HCT116 (cell line): Measurements from ENCODE around the gene B4GALT4. TPM values are rescaled to one million over a fixed set of nuclear protein-coding genes. Genes with fewer than 3 reads are reported as not detected.

Experiments
- ATAC-seq: fragments of 200-7000 bp; cut with Tn5 transposase; 2 replicates; pipeline ENCODE4 v1.9.1; 2020; ENCODE audit warnings: mild to moderate bottlenecking, moderate library complexity
- BruUV-seq: library from RNA; stranded (reverse); fragments of 400-500 nt; replicated peaks from 2 replicates; lab custom pipeline; 2021; lab: Mats Ljungman, UMichigan
- CTCF ChIA-PET: fragments of 300-600 bp; sonication (Branson Sonifier 250); formaldehyde crosslinking; loops from one replicate; lab custom pipeline; 2021; ENCODE audit warnings: antibody characterized with exemption; lab: Charles Lee
- POLR2A ChIA-PET: fragments of 300-600, 350-600 bp; sonication (Branson Sonifier 250); formaldehyde crosslinking; loops from one replicate; lab custom pipeline; 2021; ENCODE audit warnings: antibody characterized with exemption; lab: Charles Lee
- RAD21 ChIA-PET, 2 experiments: fragments of 300-600 bp; sonication (Branson Sonifier 250); formaldehyde crosslinking; loops; one replicate each; lab custom pipeline; 2023; ENCODE audit warnings: low total read pairs in 2 of 2; ENCODE audit not compliant: uncharacterized antibody in 2 of 2, unreplicated experiment in 2 of 2, low non-redundant PET in 1 of 2; lab: Charles Lee
- DNase-seq: peaks from one replicate; pipeline ENCODE4 v3.0.0-alpha.2; 2010; ENCODE audit warnings: low read depth, low spot score
- H2AFZ ChIP-seq: fragments of 200-600 bp; shearing (Covaris generic), sonication (generic); 2 replicates; pipeline ENCODE4 v1.6.1; 2017; ENCODE audit warnings: low read depth, mixed run types, mixed read lengths, antibody characterized with exemption, low read length; ENCODE audit not compliant: poor library complexity, severe bottlenecking
- H3K27ac ChIP-seq: 2 replicates; pipeline ENCODE4 v1.5.1; 2012; ENCODE audit warnings: low read depth, low read length
- H3K27me3 ChIP-seq: fragments of 200-600 bp; sonication (generic); 2 replicates; pipeline ENCODE4 v1.6.1; 2016; ENCODE audit warnings: mixed run types, low read length, mixed read lengths; ENCODE audit not compliant: insufficient read depth
- H3K36me3 ChIP-seq, 2 experiments: fragments of 200-500 bp in 1 of 2; fragments of 200-600 bp in 1 of 2; sonication (Bioruptor generic) in 1 of 2; sonication (generic) in 1 of 2; 2 replicates each; pipeline versions ENCODE4 v1.5.1 to v1.6.1; 2014 to 2016; ENCODE audit warnings: low read length in 2 of 2, inconsistent platforms in 1 of 2, mixed read lengths in 1 of 2, mixed run types in 1 of 2; ENCODE audit not compliant: insufficient read depth in 2 of 2, control insufficient read depth in 1 of 2
- H3K4me1 ChIP-seq, 2 experiments: fragments of 200-600 bp in 1 of 2; sonication (generic) in 1 of 2; 2 replicates each; pipeline versions ENCODE4 v1.5.1 to v1.6.1; 2012 to 2017; ENCODE audit warnings: low read length in 2 of 2, inconsistent platforms in 1 of 2, mild to moderate bottlenecking in 1 of 2, mixed read lengths in 1 of 2, mixed run types in 1 of 2, moderate library complexity in 1 of 2; ENCODE audit not compliant: insufficient read depth in 2 of 2, control insufficient read depth in 1 of 2
- H3K4me2 ChIP-seq: fragments of 200-600 bp; sonication (generic); 2 replicates; pipeline ENCODE4 v1.6.1; 2017; ENCODE audit warnings: mixed run types, low read length, mixed read lengths
- H3K4me3 ChIP-seq, 2 experiments: fragments of 200-600 bp in 1 of 2; sonication (generic) in 1 of 2; replicated peaks in 1 of 2; 2 replicates each; pipeline ENCODE4 v1.5.1; 2011 to 2016; ENCODE audit warnings: low read length in 2 of 2, control low read depth in 1 of 2, low read depth in 1 of 2, mild to moderate bottlenecking in 1 of 2, mixed read lengths in 1 of 2, mixed run types in 1 of 2
- H3K79me2 ChIP-seq: fragments of 200-600 bp; sonication (generic); 2 replicates; pipeline ENCODE4 v1.6.1; 2017; ENCODE audit warnings: mild to moderate bottlenecking, mixed run types, low read length, moderate library complexity, mixed read lengths; ENCODE audit not compliant: insufficient read depth
- H3K9ac ChIP-seq: fragments of 200-600 bp; sonication (generic); 2 replicates; pipeline ENCODE4 v1.6.1; 2016; ENCODE audit warnings: low read length, mixed read lengths
- H3K9me2 ChIP-seq: fragments of 200-600 bp; sonication (generic), shearing (Covaris generic); 2 replicates; pipeline ENCODE4 v1.6.1; 2017; ENCODE audit warnings: mixed run types, mild to moderate bottlenecking, moderate library complexity; ENCODE audit not compliant: insufficient read depth
- H3K9me3 ChIP-seq, 2 experiments: fragments of 200-500 bp in 1 of 2; fragments of 200-600 bp in 1 of 2; sonication (Bioruptor generic) in 1 of 2; sonication (generic) in 1 of 2; 2 replicates each; pipeline ENCODE4 v1.6.1; 2014 to 2017; ENCODE audit warnings: low read length in 2 of 2, mixed read lengths in 2 of 2, inconsistent platforms in 1 of 2, low read depth in 1 of 2, mild to moderate bottlenecking in 1 of 2, mixed run types in 1 of 2, moderate library complexity in 1 of 2; ENCODE audit not compliant: control insufficient read depth in 1 of 2, insufficient read depth in 1 of 2
- H4K20me1 ChIP-seq: fragments of 200-600 bp; sonication (generic), shearing (Covaris generic); 2 replicates; pipeline ENCODE4 v1.6.1; 2017; ENCODE audit warnings: mixed run types, mild to moderate bottlenecking, moderate library complexity; ENCODE audit not compliant: insufficient read depth
- CBX3 ChIP-seq: IDR thresholded peaks from 2 replicates; pipeline ENCODE4 v1.6.1; 2012; ENCODE audit warnings: low read depth
- CEBPB ChIP-seq: IDR thresholded peaks from 2 replicates; pipeline ENCODE4 v1.6.1; 2012; ENCODE audit warnings: low read depth
- EGR1 ChIP-seq: IDR thresholded peaks from 2 replicates; pipeline ENCODE4 v1.6.1; 2012; ENCODE audit warnings: low read depth
- EZH2phosphoT487 ChIP-seq: fragments of 200-600 bp; IDR thresholded peaks from 2 replicates; pipeline ENCODE4 v1.6.1; 2018; ENCODE audit warnings: antibody characterized with exemption, borderline replicate concordance
- FOSL1 ChIP-seq: IDR thresholded peaks from 2 replicates; pipeline ENCODE4 v1.6.1; 2012; ENCODE audit warnings: low read depth
- JUND ChIP-seq: IDR thresholded peaks from 2 replicates; pipeline ENCODE4 v1.6.1; 2012
- POLR2A ChIP-seq: IDR thresholded peaks from 2 replicates; pipeline ENCODE4 v1.7.0; 2011; ENCODE audit warnings: borderline replicate concordance; ENCODE audit not compliant: insufficient read depth, insufficient read length; ENCODE audit errors: extremely low read depth
- POLR2AphosphoS5 ChIP-seq: IDR thresholded peaks from 2 replicates; pipeline ENCODE4 v1.6.1; 2011; ENCODE audit warnings: mild to moderate bottlenecking, low read depth, low read length, moderate library complexity
- RAD21 ChIP-seq: IDR thresholded peaks from 2 replicates; pipeline ENCODE4 v1.6.1; 2012; ENCODE audit warnings: low read depth, mild to moderate bottlenecking
- SIN3A ChIP-seq: IDR thresholded peaks from 2 replicates; pipeline ENCODE4 v1.6.1; 2012; ENCODE audit warnings: low read depth
- SP1 ChIP-seq: IDR thresholded peaks from 2 replicates; pipeline ENCODE4 v1.6.1; 2012; ENCODE audit warnings: low read depth
- SRF ChIP-seq: IDR thresholded peaks from 2 replicates; pipeline ENCODE4 v1.6.1; 2012; ENCODE audit warnings: low read depth
- TCF7L2 ChIP-seq: IDR thresholded peaks from 2 replicates; pipeline ENCODE4 v1.7.0; 2011; ENCODE audit warnings: borderline replicate concordance, inconsistent platforms; ENCODE audit not compliant: insufficient read depth, insufficient read length; ENCODE audit errors: extremely low read depth
- YY1 ChIP-seq: IDR thresholded peaks from 2 replicates; pipeline ENCODE4 v1.6.1; 2011; ENCODE audit warnings: low read length, low read depth, moderate library complexity, mild to moderate bottlenecking; ENCODE audit not compliant: insufficient replicate concordance; ENCODE audit errors: extremely low read depth
- ZBTB33 ChIP-seq: IDR thresholded peaks from 2 replicates; pipeline ENCODE4 v1.6.1; 2011; ENCODE audit warnings: mild to moderate bottlenecking, low read length, moderate library complexity; ENCODE audit not compliant: insufficient replicate concordance; ENCODE audit errors: extremely low read depth
- ZFX ChIP-seq: fragments of 450-650 bp; IDR thresholded peaks from 2 replicates; pipeline ENCODE4 v1.6.1; 2017
- intact Hi-C: fragments of 100-400 bp; cut with micrococcal nuclease; formaldehyde crosslinking; loops from 2 replicates; pipeline ENCODE4 v1.10.0; 2022
- total RNA-seq: library from RNA; stranded (reverse); gene quantifications from one replicate; pipeline ENCODE4 v1.2.1, GENCODE V29; 2021; ENCODE audit not compliant: unreplicated experiment

The B4GALT4 gene
- total RNA-seq, 1 experiment from 2014 or later = 15.9 TPM

- CTCF ChIA-PET = interaction anchor here (1.4 kb wide), 1 partner anchor 10 kb away, joined by 5 read pairs; the partner anchor contains the start of gene B4GALT4
- no peak for DNase-seq
These were observed 9.9 kb downstream of the B4GALT4 start for GRCh38 chr3:119230745-119231144.

More at GRCh38 chr3:119230745-119231144, 9.9 kb downstream of the B4GALT4 start:
- RAD21 ChIA-PET = no interaction called here
- Histone ChIP-seq H3K9ac (no peak overlapping the region), H3K27me3 (no peaks in the 10 kb centered on the region), H3K4me1 (peaks cover 0 to 3% of the 10 kb centered on the region in 2 experiments; a peak in 1 of 4 replicates), H4K20me1 (no peaks in the 10 kb centered on the region), H2AFZ (no peak overlapping the region), H3K9me2 (no peaks in the 10 kb centered on the region), H3K4me2 (no peak overlapping the region), H3K9me3 (no peaks in the 10 kb centered on the region), H3K4me3 (no peak overlapping the region), H3K27ac (no peak overlapping the region), H3K79me2 (no peaks in the 10 kb centered on the region), H3K36me3 (peaks cover 7 to 9% of the 10 kb centered on the region in 2 experiments; a peak in 3 of 4 replicates)
- POLR2A ChIA-PET = interaction anchor here (1.3 kb wide), 1 partner anchor 10 kb away, joined by 3 read pairs; the partner anchor contains the start of gene B4GALT4
- BruUV-seq = no TSS peak
- TF ChIP-seq SP1 (no peak), TCF7L2 (no peak), SIN3A (no peak), POLR2AphosphoS5 (no peak), ZBTB33 (no peak), EZH2phosphoT487 (no peak), FOSL1 (no peak), JUND (no peak), YY1 (no peak), CEBPB (no peak), POLR2A (no peak), CBX3 (no peak), SRF (no peak), RAD21 (no peak), ZFX (no peak), EGR1 (no peak)
- intact Hi-C loops = no loop called here
- no peak for ATAC-seq
